ENCODE data around the gene MMS19. TPM values are rescaled to one million over a fixed set of nuclear protein-coding genes. Genes with fewer than 3 reads are reported as not detected.

The MMS19 gene
- total RNA-seq (10 to 100 TPM; 85.7 to 89.3 TPM), polyA plus RNA-seq (27.5 TPM)

GRCh38 chr10:97498076-97498840, at the start of gene MMS19:
Gene MMS19, minus strand, starts transcription at chr10:97498422. Its CDS starts 38 bp downstream, at chr10:97498384.
- POLR2A ChIA-PET, result interaction anchor here (1.0 kb wide), 2 partner anchors 9 to 97 kb away, joined by 3 to 5 read pairs; partner anchors contain the start of gene RRP12
- DNase-seq, result peak; percentile 99
- H3K9me3 Mint-ChIP-seq, result no peaks in the 10 kb centered on the region
- peak within 1 kb of the TSS; percentile 83 to 99 (median 97) for H3K27ac Mint-ChIP-seq
- H3K4me1 Mint-ChIP-seq, result peaks cover 42 to 54% (median 45%) of the 10 kb centered on the region in 3 donors
- Histone ChIP-seq H3K27ac (ENCODE audit: low read depth, low read length) (peak within 1 kb of the TSS; percentile 81), H3K36me3 (ENCODE audit: insufficient read depth, low read length) (no peaks in the 10 kb centered on the region), H3K27me3 (ENCODE audit: insufficient read depth, low read length, poor library complexity, severe bottlenecking) (no peaks in the 10 kb centered on the region), H3K4me1 (ENCODE audit: insufficient read depth, low read length) (peaks cover 35% of the 10 kb centered on the region), H3K9me3 (ENCODE audit: low read length) (no peaks in the 10 kb centered on the region), H3K4me3 (ENCODE audit: low read length) (peak within 1 kb of the TSS; percentile 86)
- peaks cover 20 to 29% of the 10 kb centered on the region in 2 donors for H3K27me3 Mint-ChIP-seq
- H3K4me3 Mint-ChIP-seq, result peak within 1 kb of the TSS; percentile 95 to 99 (median 98)
- CTCF ChIA-PET, result interaction anchor here (1.5 kb wide), 1 partner anchor 53 kb away, joined by 3 read pairs; the partner anchor contains the start of genes EXOSC1 and ZDHHC16
- H3K36me3 Mint-ChIP-seq, result peaks cover 0 to 20% (median 0%) of the 10 kb centered on the region in 3 donors

GRCh38 chr10:97547962-97548361, 49.7 kb upstream of the MMS19 start:
- no peaks in the 10 kb centered on the region for H3K4me1 ChIP-seq (ENCODE audit: insufficient read depth, low read length)
- peaks cover 0 to 3% of the 10 kb centered on the region in 2 donors for H3K27me3 Mint-ChIP-seq
- H3K4me3 Mint-ChIP-seq, result no peak overlapping the region
- no peaks in the 10 kb centered on the region for H3K36me3 Mint-ChIP-seq
- no peak for DNase-seq
- H3K36me3 ChIP-seq (ENCODE audit: insufficient read depth, low read length), result no peaks in the 10 kb centered on the region
- ChIA-PET POLR2A (no interaction called here), CTCF (no interaction called here)
- H3K4me1 Mint-ChIP-seq, result no peaks in the 10 kb centered on the region
- H3K9me3 ChIP-seq (ENCODE audit: low read length), result no peaks in the 10 kb centered on the region
- H3K9me3 Mint-ChIP-seq, result no peaks in the 10 kb centered on the region
- H3K27ac ChIP-seq (ENCODE audit: low read depth, low read length), result no peak overlapping the region
- no peaks in the 10 kb centered on the region for H3K27me3 ChIP-seq (ENCODE audit: insufficient read depth, low read length, poor library complexity, severe bottlenecking)
- no peak overlapping the region for H3K27ac Mint-ChIP-seq
- no peak overlapping the region for H3K4me3 ChIP-seq (ENCODE audit: low read length)

GRCh38 chr10:97547271-97547600, 49.0 kb upstream of the MMS19 start:
- Histone ChIP-seq H3K27me3 (ENCODE audit: insufficient read depth, low read length, poor library complexity, severe bottlenecking) (no peaks in the 10 kb centered on the region), H3K4me3 (ENCODE audit: low read length) (no peak overlapping the region), H3K9me3 (ENCODE audit: low read length) (no peaks in the 10 kb centered on the region), H3K4me1 (ENCODE audit: insufficient read depth, low read length) (no peaks in the 10 kb centered on the region), H3K27ac (ENCODE audit: low read depth, low read length) (no peak overlapping the region), H3K36me3 (ENCODE audit: insufficient read depth, low read length) (no peaks in the 10 kb centered on the region)
- DNase-seq, result no peak
- Mint-ChIP-seq H3K27me3 (peaks cover 0 to 3% of the 10 kb centered on the region in 2 donors), H3K4me1 (no peaks in the 10 kb centered on the region), H3K4me3 (no peak overlapping the region), H3K36me3 (no peaks in the 10 kb centered on the region), H3K27ac (no peak overlapping the region), H3K9me3 (no peaks in the 10 kb centered on the region)
- CTCF ChIA-PET, result no interaction called here
- POLR2A ChIA-PET, result no interaction called here

GRCh38 chr10:97546456-97547270, 48.4 kb upstream of the MMS19 start:
- Mint-ChIP-seq H3K4me1 (no peaks in the 10 kb centered on the region), H3K36me3 (no peaks in the 10 kb centered on the region), H3K27me3 (peaks cover 0 to 3% of the 10 kb centered on the region in 2 donors), H3K27ac (no peak overlapping the region), H3K4me3 (no peak overlapping the region), H3K9me3 (no peaks in the 10 kb centered on the region)
- DNase-seq, result no peak
- no peak overlapping the region for H3K27ac ChIP-seq (ENCODE audit: low read depth, low read length)
- H3K36me3 ChIP-seq (ENCODE audit: insufficient read depth, low read length), result no peaks in the 10 kb centered on the region
- no peaks in the 10 kb centered on the region for H3K9me3 ChIP-seq (ENCODE audit: low read length)
- ChIA-PET POLR2A (no interaction called here), CTCF (interaction anchor here (0.7 to 1.2 kb wide), 3 partner anchors 8 to 81 kb away, joined by 3 read pairs; no protein-coding TSS in a partner anchor)
- H3K27me3 ChIP-seq (ENCODE audit: insufficient read depth, low read length, poor library complexity, severe bottlenecking), result no peaks in the 10 kb centered on the region
- H3K4me3 ChIP-seq (ENCODE audit: low read length), result no peak overlapping the region
- no peaks in the 10 kb centered on the region for H3K4me1 ChIP-seq (ENCODE audit: insufficient read depth, low read length)

- H3K4me1 Mint-ChIP-seq, result no peaks in the 10 kb centered on the region
- no peaks in the 10 kb centered on the region for H3K36me3 ChIP-seq (ENCODE audit: insufficient read depth, low read length)
- H3K27ac ChIP-seq (ENCODE audit: low read depth, low read length), result no peak overlapping the region
- peaks cover 0 to 5% of the 10 kb centered on the region in 2 donors for H3K27me3 Mint-ChIP-seq
- no peak overlapping the region for H3K27ac Mint-ChIP-seq
- POLR2A ChIA-PET, result no interaction called here
- H3K4me3 Mint-ChIP-seq, result no peak overlapping the region
- no peaks in the 10 kb centered on the region for H3K4me1 ChIP-seq (ENCODE audit: insufficient read depth, low read length)
- no peak for DNase-seq
- no peaks in the 10 kb centered on the region for H3K9me3 Mint-ChIP-seq
- no peak overlapping the region for H3K4me3 ChIP-seq (ENCODE audit: low read length)
- H3K27me3 ChIP-seq (ENCODE audit: insufficient read depth, low read length, poor library complexity, severe bottlenecking), result no peaks in the 10 kb centered on the region
- CTCF ChIA-PET, result interaction anchor here (1.0 kb wide), 1 partner anchor 10 kb away, joined by 3 read pairs; no protein-coding TSS in a partner anchor
- H3K36me3 Mint-ChIP-seq, result no peaks in the 10 kb centered on the region
- H3K9me3 ChIP-seq (ENCODE audit: low read length), result no peaks in the 10 kb centered on the region
Observed at GRCh38 chr10:97543025-97543546, 44.9 kb upstream of the MMS19 start.

- Mint-ChIP-seq H3K9me3 (no peaks in the 10 kb centered on the region), H3K27ac (no peak overlapping the region), H3K27me3 (peaks cover 0 to 5% of the 10 kb centered on the region in 2 donors), H3K4me1 (no peaks in the 10 kb centered on the region), H3K36me3 (no peaks in the 10 kb centered on the region), H3K4me3 (no peak overlapping the region)
- H3K27me3 ChIP-seq (ENCODE audit: insufficient read depth, low read length, poor library complexity, severe bottlenecking), result no peaks in the 10 kb centered on the region
- CTCF ChIA-PET, result interaction anchor here (1.0 to 1.4 kb wide), 3 partner anchors 8 to 11 kb away, joined by 3 to 5 read pairs (median 3); no protein-coding TSS in a partner anchor
- no peak overlapping the region for H3K4me3 ChIP-seq (ENCODE audit: low read length)
- no peaks in the 10 kb centered on the region for H3K9me3 ChIP-seq (ENCODE audit: low read length)
- POLR2A ChIA-PET, result no interaction called here
- H3K27ac ChIP-seq (ENCODE audit: low read depth, low read length), result no peak overlapping the region
- no peaks in the 10 kb centered on the region for H3K4me1 ChIP-seq (ENCODE audit: insufficient read depth, low read length)
- DNase-seq, result no peak
- H3K36me3 ChIP-seq (ENCODE audit: insufficient read depth, low read length), result no peaks in the 10 kb centered on the region
Observed at GRCh38 chr10:97542169-97543024, 44.2 kb upstream of the MMS19 start.

- DNase-seq, result no peak
- Mint-ChIP-seq H3K27ac (no peak overlapping the region), H3K36me3 (no peaks in the 10 kb centered on the region), H3K4me3 (no peak overlapping the region), H3K4me1 (no peaks in the 10 kb centered on the region), H3K9me3 (no peaks in the 10 kb centered on the region), H3K27me3 (peaks cover 0 to 6% of the 10 kb centered on the region in 2 donors)
- no peaks in the 10 kb centered on the region for H3K4me1 ChIP-seq (ENCODE audit: insufficient read depth, low read length)
- H3K27ac ChIP-seq (ENCODE audit: low read depth, low read length), result no peak overlapping the region
- H3K4me3 ChIP-seq (ENCODE audit: low read length), result no peak overlapping the region
- CTCF ChIA-PET, result no interaction called here
- no peaks in the 10 kb centered on the region for H3K27me3 ChIP-seq (ENCODE audit: insufficient read depth, low read length, poor library complexity, severe bottlenecking)
- H3K9me3 ChIP-seq (ENCODE audit: low read length), result no peaks in the 10 kb centered on the region
- H3K36me3 ChIP-seq (ENCODE audit: insufficient read depth, low read length), result no peaks in the 10 kb centered on the region
- POLR2A ChIA-PET, result interaction anchor here (0.6 kb wide), 1 partner anchor 12 kb away, joined by 4 read pairs; no protein-coding TSS in a partner anchor
Observed at GRCh38 chr10:97540669-97541500, 42.7 kb upstream of the MMS19 start.

Data from CD8-positive, alpha-beta memory T cell (primary cell).